Choroid plexus epithelial cell (primary cell): ENCODE measurements around the gene NKX2-3.

ENCODE experiments used
- DNase-seq: peaks from one replicate; pipeline ENCODE4 v3.0.0-alpha.2; 2010; ENCODE audit warnings: low read depth
- H3K4me3 ChIP-seq: 2 replicates; pipeline ENCODE4 v1.5.1; 2011; ENCODE audit warnings: low read depth, mild to moderate bottlenecking, control low read depth, low read length, moderate library complexity
- TF ChIP-seq, protein P1 (sequence below): conservative IDR thresholded peaks from 2 replicates; pipeline ENCODE4 v1.5.1; 2011; ENCODE audit warnings: low read depth, mild to moderate bottlenecking, control low read depth, inconsistent platforms, low read length, moderate library complexity

Gene NKX2-3

GRCh38 chr10:99507265-99507664, 25.5 kb upstream of the NKX2-3 start:
- no peak overlapping the region for H3K4me3 ChIP-seq
- no peak for DNase-seq
- TF ChIP-seq, protein P1, sequence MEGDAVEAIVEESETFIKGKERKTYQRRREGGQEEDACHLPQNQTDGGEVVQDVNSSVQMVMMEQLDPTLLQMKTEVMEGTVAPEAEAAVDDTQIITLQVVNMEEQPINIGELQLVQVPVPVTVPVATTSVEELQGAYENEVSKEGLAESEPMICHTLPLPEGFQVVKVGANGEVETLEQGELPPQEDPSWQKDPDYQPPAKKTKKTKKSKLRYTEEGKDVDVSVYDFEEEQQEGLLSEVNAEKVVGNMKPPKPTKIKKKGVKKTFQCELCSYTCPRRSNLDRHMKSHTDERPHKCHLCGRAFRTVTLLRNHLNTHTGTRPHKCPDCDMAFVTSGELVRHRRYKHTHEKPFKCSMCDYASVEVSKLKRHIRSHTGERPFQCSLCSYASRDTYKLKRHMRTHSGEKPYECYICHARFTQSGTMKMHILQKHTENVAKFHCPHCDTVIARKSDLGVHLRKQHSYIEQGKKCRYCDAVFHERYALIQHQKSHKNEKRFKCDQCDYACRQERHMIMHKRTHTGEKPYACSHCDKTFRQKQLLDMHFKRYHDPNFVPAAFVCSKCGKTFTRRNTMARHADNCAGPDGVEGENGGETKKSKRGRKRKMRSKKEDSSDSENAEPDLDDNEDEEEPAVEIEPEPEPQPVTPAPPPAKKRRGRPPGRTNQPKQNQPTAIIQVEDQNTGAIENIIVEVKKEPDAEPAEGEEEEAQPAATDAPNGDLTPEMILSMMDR = no peak

DNA sequence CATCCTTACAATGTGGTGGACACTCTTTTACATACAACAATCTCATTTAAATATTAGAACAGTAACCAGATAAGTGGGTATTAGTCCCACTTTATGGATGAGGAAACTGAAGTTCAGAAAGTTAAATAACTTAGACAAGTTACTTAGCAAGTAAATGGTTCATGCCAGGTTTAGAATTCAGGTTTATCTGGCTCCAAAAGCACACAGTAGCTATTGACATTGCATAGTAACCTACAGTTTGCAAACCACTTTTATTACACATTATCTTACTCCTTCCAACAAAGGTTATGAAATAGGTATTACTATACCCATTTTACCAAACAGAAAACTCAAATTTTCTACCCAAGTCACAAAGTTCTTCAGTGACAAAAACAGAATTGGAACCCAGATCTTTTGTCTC, 19.7 kb upstream of the NKX2-3 start:
- TF ChIP-seq, protein P1 = no peak
- no peak overlapping the region for H3K4me3 ChIP-seq
- no peak for DNase-seq

- TF ChIP-seq, protein P1 = no peak
These were observed 13.1 kb upstream of the NKX2-3 start for GRCh38 chr10:99519690-99520039.

DNA sequence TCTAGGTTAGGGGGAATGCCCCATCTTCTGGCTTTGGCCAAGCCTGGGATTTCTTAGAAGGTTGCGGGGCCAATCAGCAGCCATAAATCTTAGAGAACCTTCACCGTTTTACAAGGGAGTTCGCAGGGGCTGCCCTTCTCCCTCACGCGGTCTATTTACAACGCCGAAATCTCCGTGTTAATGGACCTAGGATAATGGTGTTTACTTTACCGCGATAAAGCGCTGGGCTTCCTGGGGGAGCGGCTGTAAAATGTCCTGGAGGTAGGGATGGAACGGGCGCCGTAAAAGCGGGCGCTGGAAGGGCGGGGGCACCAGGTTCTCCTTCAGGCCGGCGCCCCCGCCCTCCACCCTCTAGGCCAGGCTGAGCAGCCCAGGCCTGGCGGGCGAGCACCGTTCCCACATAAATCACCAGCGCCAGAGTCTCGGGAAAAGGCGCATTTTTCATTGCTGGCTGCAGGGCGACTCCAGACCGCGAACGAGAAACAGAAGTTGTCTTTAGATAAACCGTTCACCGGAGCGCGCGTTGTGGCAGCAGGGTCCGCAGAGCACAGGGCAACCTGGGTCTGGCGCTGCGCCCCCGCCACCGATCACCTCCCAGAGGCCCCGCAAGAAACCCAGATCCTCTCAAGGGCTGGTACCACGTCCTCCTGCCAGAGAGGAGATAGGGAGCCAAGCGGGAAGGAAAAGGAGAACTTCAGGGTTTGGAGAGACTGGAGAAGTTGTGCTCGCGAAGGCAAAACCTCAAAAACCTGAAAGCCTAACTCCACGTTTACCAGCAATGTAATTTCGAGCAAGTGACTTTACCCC, 12.5 kb upstream of the NKX2-3 start:
- TF ChIP-seq, protein P1 = no peak
- H3K4me3 ChIP-seq = no peak overlapping the region
- DNase-seq = no peak

More at GRCh38 chr10:99519690-99520039, 13.1 kb upstream of the NKX2-3 start:
- no peak overlapping the region for H3K4me3 ChIP-seq
- DNase-seq = no peak

- no peak overlapping the region for H3K4me3 ChIP-seq
- TF ChIP-seq, protein P1 = no peak
- no peak for DNase-seq
These were observed 11.6 kb upstream of the NKX2-3 start for GRCh38 chr10:99520847-99521764.

GRCh38 chr10:99521765-99522469, 10.8 kb upstream of the NKX2-3 start:
- TF ChIP-seq, protein P1 = no peak
- no peak overlapping the region for H3K4me3 ChIP-seq
- DNase-seq = no peak
